Measurements from ENCODE around the gene ZNF613.
"Not testable (repeated sequence)": the region's sequence is repeated elsewhere in the genome, so short reads cannot be mapped to it uniquely, and the experiment has no call there.

DNA sequence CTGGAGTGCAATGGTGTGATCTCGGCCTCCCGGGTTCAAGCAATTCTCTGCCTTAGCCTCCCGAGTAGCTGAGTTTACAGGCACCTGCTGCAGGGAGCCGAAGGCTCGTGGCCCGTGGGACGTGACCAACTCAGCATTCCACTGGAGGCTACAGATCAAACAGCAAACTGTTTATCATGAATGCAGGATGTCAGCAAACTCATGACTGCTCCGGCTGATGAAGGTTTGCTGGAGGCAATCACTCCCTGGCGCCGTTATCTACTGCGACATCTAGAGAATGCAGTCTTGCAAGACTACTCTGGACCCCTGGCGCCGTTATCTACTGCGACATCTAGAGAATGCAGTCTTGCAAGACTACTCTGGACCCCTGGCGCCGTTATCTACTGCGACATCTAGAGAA is 48.5 kb downstream of the ZNF613 start:
- not testable (repeated sequence) for TF ChIP-seq CTCF (conservative IDR thresholded peaks at IDR 0.05; ENCODE audit: low read depth, low read length); EZH2phosphoT487 (IDR thresholded peaks at IDR 0.05; ENCODE audit: borderline replicate concordance, low read length)
